GM12892 (cell line): ENCODE measurements around the gene RASA4B.

Experiments used
- POLR2A ChIP-seq: IDR thresholded peaks from 2 replicates; pipeline ENCODE4 v1.6.1; 2011; ENCODE audit warnings: low read depth, low read length, control low read depth
- POLR2AphosphoS5 ChIP-seq: IDR thresholded peaks from 2 replicates; pipeline ENCODE4 v1.6.1; 2011; ENCODE audit warnings: low read depth, low read length, control low read depth

- no peak for TF ChIP-seq POLR2A
- no peak for TF ChIP-seq POLR2AphosphoS5
Measured at GRCh38 chr7:102436118-102436517, 81.5 kb downstream of the RASA4B start.
